ENCODE results near the gene LIPT1.
"Not testable (repeated sequence)": the region's sequence is repeated elsewhere in the genome, so short reads cannot be mapped to it uniquely, and the experiment has no call there.

The LIPT1 gene

DNA sequence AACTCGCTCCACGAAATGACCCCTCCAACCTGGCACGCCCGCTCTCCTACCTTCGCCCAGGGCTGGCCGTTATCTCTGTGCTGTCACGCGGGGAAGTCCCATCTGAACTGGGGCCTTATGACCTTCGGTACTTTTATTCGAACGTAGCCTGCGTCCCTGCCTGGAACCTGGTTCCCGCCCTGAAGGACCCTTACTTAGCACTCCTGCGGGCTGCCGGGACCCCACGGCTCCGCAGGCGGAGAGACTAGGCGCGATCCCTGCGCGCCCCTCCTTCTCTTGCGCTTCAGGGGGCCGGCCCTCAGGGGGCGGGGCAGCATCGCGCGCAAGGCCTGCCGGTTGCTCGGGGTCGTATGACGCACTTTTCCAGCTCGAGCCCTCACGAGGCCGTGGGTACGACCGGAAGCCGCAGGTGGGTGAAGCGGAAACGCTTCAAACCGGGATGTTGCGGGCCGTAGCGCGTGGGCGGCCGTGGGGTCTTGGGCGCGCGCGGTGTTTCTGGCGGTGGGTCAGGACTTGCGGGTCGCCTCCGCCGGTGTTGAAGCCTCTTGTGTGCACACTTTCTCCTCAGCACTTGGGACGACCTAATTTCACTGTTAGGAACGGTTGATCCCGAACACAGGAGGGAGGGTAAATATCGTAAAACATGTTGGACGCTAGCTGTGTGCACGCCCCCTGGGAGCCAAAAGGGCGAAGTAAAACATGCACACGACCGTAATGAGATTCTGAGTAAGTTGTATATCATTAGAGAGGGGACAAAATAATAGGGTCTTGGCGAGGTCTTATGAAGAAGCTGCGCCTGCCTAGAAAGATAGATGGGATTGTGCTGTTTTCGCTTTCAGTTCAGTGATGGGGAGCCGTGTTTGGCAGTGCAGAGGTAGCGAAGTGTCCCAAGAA is at the start of gene LIPT1, which contains the start of gene TSGA10:
Gene LIPT1, plus strand, starts transcription at position 325 of the 894 bp plus-strand sequence. CDS start 6,991 bp downstream, outside the sequence.
Gene TSGA10, minus strand, starts transcription at position 300 of the 894 bp plus-strand sequence. CDS start 45,503 bp downstream, outside the sequence.
- in situ Hi-C loops (cut with MboI; ENCODE audit: low sequenced_read_pairs), result no loop called here

DNA sequence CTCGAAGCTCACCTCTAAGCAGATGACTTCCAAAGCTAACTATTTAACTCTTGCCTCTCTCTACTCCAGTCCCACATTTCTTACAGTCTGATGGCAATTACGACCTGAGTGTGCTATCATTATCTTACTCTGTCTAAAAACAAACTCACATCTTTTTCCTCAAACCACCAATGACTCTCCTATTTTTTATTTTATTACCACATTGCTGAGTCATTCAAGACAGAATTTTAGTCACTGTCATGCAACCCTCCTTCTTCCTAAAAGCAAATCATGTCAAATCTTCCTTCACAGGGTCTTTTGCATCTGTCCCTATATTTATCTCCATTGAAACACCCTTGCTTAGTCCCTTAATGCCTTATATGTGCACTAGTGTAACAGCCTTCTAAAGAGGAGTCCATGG is 47.9 kb upstream of the LIPT1 start:
- in situ Hi-C loops (cut with MboI; ENCODE audit: low sequenced_read_pairs), result no loop called here

DNA sequence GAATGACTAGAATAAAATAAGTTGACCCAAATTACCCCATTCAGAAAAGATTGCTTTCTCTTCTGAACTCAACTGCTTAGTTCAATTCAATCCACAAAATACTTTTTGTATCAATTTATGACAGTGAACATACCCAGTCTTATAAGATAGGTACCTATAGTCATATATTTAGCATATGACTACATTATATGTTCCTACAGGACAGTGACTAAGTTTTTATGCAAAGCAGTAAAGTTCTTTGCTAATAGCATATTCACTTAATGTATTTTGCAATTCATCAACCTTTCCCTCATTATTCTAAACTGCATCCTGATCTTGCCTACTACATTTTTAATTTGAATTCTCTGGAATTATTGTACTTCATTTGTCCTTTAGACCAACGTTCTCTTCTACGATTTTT is 43.5 kb upstream of the LIPT1 start:
- in situ Hi-C loops (cut with MboI; ENCODE audit: low sequenced_read_pairs), result no loop called here

DNA sequence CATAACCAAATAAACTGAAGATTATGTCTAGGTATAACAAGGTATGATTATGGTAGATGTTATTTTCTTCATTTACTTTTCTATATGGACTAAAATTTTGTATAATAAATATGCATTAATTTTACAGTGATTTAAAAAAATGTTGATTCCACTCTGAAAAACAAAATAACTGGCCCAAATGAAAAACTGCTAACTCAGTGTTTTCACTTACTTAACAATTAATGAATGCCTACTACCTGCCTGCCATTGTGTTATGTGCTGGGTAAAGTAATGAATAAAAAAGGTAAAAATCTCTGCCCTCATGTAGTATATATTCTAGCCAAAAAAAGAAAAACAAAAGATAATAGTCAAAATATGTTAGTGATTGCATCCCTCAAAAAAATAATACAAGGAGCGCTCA is 42.8 kb upstream of the LIPT1 start:
- in situ Hi-C loops (cut with MboI; ENCODE audit: low sequenced_read_pairs), result no loop called here

DNA sequence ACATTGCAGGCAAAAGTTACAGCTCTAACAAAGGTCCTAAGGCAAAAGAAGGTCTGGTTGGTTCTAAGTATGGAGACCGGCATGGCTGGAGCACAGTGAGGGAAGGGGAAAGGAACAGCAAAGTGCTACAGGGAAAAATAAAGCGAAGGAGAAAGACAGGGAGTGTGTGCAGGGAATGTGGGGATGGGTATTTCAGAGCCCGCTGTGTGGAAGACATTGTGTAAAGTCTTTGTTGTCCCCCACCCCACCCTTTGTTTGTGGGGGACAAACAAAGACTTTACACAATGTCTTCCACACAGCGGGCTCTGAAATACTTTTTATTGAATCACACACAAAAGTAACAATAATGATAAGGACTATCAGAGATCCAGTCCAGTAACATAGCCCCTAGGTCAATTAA is 42.1 kb upstream of the LIPT1 start:
- in situ Hi-C loops (cut with MboI; ENCODE audit: low sequenced_read_pairs), result no loop called here

DNA sequence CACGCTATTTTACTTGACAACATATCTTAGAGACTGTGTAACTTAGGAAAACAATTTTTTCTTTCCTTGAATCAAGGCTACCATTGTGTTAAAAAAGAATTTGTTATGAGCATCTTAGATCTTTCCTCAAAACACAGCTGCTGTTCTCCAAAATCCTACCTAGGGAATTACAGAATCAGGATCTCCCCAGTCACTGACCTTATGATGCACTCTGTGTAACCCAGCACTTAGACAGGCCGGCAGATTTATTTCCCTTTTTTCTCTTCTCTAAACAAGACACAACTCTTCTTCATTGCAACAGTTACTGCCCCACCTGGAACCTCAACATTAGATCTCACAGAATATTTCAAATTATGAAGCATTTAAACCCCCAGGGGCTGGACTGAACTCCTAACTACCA is 26.8 kb upstream of the LIPT1 start:
- in situ Hi-C loops (cut with MboI; ENCODE audit: low sequenced_read_pairs), result no loop called here

DNA sequence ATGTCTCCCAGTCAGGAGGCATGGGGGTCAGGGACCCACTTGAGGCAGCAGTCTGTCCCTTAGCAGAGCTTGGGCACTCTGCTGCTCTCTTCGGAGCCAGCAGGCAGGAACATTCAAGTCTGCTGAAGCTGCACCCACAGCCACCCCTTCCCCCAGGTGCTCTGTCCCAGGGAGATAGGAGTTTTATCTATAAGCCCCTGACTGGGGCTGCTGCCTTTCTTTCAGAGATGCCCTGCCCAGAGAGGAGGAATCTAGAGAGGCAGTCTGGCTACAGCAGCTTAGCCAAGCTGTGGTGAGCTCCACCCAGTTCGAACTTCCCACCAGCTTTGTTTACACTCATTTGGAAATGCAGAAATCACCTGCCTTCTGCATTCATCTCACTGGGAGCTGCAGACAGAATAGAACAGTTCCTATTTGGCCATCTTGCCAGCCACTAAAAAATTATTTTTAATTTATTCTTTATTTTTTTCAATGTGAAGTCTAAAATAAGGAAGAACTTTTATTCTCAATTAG is 19.7 kb upstream of the LIPT1 start:
- in situ Hi-C loops (cut with MboI; ENCODE audit: low sequenced_read_pairs), result not testable (repeated sequence)

DNA sequence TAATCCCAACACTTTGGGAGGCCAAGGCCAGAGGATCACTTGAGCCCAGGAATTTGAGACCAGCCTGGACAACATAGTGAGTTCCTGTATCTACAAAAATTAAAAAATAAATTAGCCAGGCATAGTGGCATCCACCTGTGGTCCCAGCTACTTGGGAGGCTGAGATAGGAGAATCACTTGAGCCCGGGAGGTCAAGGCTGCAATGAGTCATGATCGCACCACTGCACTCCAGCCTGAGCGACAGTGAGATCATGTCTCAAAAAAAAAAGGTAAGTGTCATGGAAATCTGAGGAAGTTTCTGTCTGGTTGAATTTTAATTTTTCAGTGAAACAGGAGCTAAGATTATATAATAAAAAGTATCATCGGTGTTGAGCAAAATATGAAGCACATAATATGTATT is 15.8 kb upstream of the LIPT1 start:
- in situ Hi-C loops (cut with MboI; ENCODE audit: low sequenced_read_pairs), result no loop called here

DNA sequence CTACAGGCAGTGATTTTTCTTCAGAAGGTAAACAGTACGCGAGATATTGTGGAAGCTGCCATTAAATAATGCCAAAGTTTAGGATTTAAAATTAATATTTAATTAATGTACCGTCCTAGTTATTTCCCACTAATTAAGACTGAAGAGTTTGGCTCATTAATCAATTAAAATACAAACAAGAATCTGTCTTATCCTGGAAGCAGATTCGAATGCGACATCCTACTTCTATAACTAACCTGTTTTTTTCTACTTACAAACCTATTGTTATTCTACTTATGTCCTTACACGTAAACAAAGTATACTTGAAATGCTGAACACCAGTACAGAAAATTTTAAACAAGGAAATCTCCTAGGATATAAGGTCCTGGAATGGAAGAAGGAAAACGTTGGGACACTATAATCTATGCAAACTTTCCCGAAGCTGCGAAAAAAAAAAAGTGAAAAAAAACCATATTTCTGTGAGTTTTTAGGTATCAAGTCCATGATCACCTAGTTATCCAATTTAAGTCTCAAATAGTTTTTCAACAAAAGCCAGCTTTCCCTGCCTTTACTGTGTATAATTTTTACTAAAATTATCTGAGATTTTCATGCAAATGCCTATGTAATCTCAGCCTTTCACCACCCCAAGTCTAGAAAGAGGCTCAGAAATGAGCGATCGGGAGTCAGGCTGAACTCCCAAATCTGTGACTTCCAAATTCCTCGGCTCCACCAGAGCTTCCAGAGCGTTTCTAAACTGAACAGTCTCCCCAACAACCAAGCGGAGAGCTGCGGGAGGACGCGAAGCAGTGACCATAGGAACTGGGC is 14.5 kb upstream of the LIPT1 start:
- in situ Hi-C loops (cut with MboI; ENCODE audit: low sequenced_read_pairs), result no loop called here

DNA sequence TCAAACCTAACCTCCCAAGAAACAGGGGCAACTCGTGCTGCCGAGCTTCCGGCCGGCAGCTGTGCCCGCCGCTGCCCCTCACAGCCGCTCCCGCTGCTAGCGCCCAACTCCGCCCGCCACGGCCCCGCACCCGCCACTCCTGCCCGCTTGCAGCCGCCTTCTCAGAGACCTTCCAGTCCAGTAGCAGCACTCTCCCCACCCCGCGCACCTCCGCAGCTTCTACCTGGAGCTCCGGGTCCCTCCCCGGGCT is 14.0 kb upstream of the LIPT1 start:
- in situ Hi-C loops (cut with MboI; ENCODE audit: low sequenced_read_pairs), result no loop called here

DNA sequence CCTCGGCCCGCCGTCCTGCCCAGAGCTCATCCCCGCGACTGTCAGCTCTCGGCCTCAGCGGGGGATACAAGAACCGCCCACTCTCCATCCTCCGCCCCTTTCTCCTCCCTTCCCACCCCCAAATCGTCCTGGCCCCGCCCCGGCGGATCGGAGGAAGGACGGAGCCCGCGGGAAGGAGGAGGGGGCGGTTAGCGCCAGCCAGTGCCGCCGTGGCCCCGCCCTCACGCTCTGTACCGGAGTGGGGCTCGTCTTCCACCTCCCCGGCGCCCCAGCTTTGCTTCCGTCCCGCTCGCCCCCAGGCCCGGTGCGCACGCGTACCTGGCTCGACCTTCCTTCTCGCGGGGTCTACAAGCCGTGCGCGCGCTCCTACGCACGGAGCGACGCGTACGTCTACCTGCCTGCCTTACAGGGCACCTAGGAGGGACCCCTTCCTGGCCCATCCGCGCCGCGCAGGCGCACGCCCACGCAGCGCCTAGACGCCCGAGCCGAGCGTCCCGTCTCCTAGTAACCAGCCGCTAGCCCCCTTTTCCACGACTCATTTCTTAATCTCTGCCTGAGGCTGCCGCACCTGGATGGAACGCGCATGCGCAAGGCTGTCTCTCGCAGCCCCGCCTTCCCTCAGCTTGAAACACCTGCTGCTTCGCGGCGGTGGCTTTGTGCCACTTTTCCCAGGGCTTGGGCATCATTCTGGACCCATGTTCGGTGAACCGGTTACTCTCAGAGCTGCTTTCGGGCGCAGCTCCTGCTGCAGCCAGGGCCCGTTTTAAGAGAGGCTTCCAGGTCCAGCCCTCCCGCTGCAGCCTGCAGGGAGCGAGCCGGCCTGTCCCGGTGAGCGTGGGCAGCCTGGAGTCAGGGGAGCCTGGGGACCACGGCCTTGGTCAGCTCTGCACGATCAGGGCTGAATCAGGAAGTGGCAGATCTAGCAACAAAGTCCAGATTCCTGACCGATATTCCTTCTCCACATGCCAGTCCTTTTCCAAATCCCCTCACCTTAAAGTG is 13.4 kb upstream of the LIPT1 start, which contains the start of gene C2orf15:
Gene C2orf15, plus strand, starts transcription at position 598 of the 999 bp plus-strand sequence. CDS start 8,852 bp downstream, outside the sequence.
- in situ Hi-C loops (cut with MboI; ENCODE audit: low sequenced_read_pairs), result no loop called here

DNA sequence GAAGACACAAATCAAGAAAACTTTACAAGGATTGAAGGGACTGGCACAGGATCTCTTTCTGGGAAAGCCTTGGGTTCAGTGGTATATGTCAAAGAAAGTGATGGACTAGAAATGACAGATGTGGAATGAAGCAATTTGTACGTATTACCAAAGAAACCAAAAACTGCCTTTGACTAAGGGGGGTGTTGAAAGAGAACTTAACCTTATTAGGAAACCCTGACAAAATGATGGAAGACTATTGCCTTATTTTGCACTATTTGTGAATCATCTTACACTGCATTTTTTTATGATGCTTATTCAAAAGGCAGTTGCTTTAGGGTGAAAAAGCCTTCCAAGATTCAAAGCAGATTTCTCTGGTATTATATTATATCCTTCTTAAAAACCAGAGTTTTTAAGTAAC is 4.1 kb upstream of the LIPT1 start:
- in situ Hi-C loops (cut with MboI; ENCODE audit: low sequenced_read_pairs), result no loop called here

DNA sequence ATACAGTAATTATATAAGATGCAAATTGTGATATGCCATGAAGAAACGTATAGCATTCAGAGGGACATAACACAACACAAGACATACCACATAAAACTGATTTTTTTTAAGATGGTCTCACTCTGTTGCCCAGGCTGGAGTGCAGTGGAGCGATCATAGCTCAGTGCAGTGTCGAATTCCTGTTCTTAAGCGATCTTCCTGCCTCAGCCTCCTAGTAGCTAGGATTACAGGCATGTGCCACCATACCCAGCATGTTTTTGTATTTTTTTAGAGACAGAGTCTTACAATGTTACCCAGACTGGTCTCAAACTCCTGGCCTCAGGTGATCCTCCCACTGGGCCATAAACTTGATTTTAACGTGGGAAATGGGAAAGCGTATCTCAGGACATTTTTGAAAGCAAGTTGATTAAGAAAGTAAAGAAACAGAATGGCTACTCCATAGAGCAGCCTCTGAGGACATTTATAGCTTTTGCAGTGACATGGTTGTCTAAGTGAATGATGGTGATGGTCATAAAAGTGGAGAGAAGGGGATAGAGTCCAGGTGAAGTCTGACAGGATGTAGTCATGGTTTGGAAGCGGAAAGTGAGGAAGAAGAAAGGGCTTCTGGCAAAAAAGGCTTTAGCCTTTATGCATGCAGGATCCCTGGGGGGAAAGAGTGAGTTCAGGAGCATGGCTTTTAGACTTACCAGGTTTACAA is 2.4 kb upstream of the LIPT1 start:
- in situ Hi-C loops (cut with MboI; ENCODE audit: low sequenced_read_pairs), result no loop called here

DNA sequence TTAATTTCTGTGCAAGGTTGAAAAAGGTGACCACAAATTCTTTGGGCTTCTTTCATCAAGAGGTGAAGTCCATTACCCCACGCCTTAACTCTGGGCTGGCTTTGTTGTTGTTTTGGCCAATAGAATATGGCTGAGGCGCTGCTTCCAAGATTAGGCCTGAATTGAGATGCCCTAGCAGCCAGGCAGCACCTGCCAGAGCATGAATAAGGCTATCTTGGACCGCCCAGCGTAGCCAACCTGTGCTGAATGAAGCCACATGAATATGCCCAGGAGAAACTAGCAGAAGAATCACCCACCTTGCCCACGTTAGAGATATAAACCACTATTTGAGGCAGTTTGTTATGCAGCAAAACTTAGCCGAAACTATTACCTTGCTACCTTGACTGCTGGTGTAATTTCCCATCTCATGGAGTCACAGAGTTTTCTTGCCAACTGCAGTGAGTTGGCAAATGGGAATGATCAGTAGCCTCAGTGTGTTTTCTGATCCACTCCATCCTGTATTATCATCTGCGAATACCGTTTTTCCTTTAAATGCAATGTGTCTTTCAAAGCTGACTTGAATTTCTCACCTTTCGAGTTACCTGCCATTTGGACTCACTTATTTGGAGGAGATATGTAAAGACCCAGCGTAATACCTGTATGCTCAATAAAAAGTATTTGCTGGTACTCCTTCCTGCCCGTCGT is 704 bp upstream of the LIPT1 start:
- in situ Hi-C loops (cut with MboI; ENCODE audit: low sequenced_read_pairs), result no loop called here

DNA sequence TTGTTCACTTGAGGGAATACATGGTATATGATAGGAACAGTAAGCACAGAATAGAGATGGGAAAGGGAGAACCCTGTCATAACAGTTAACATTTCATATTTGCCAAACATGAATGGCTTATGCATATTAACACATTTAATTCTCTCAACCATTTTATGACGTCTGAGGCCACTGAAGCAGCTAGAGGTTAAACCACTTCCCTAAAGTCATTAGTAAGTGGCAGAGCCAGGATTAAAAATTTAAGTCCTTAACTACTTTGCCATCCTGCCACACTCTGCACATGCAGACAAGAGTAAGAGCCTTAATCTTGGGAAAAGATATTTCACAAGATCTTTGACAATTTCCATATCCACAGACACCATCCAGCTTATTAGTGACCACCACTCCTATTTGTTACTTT is 2.1 kb downstream of the LIPT1 start:
- in situ Hi-C loops (cut with MboI; ENCODE audit: low sequenced_read_pairs), result no loop called here

DNA sequence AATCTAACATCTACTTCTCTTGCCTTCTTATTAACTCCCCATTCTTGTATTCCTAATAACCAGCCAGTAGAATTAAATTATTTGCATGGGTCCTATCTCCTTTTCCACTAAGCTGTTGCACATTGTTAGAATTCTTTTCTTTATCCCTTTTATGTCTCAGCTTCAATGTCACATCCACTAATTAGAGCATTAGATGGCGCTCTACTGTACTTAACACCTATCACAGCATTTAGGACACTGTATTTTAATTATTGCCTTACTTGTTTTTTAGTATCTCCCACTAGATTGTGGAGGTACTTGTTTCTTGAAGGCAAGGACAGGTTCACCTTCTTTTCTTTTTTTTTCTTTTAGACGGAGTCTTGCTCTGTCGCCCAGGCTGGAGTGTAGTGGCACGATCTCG is 3.8 kb downstream of the LIPT1 start:
- in situ Hi-C loops (cut with MboI; ENCODE audit: low sequenced_read_pairs), result no loop called here

DNA sequence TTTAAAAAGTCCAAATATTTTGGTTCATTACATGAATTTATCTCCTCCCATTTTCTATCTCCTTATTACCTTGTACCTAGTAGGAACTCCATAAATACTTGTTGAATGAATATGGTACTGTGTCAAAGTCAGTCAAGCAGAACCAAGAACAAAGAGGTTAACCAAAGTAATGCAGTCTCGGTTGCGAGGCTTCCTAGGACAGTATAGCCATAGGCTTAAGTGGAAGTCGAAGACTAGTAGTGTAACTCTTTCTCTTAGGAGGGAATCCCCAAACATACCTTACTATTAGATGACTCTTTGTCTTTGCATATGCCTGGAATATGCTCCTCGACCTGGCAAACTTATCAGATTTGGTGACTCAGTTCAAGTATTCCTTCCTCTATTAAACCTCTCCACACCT is 4.8 kb downstream of the LIPT1 start:
- in situ Hi-C loops (cut with MboI; ENCODE audit: low sequenced_read_pairs), result no loop called here

DNA sequence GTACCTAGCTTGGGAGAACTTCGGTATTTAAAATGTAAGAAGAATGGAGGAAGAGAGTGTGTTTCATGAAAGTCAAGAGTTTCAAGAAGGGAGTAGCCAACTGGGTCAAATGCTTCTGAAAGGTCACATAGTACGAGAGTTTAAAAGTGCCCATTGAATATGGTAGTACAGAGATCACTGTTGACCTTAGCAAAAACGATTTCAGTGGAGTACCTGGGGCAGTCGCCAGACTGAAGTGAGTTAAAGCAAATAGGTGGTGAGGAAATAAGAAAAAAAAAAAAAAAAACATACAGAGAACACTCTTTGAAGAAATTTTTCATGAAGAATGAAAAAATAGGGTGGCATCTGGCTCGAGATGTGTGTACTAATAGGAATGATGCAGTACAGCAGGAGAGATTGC is 11.5 kb downstream of the LIPT1 start:
- in situ Hi-C loops (cut with MboI; ENCODE audit: low sequenced_read_pairs), result no loop called here

DNA sequence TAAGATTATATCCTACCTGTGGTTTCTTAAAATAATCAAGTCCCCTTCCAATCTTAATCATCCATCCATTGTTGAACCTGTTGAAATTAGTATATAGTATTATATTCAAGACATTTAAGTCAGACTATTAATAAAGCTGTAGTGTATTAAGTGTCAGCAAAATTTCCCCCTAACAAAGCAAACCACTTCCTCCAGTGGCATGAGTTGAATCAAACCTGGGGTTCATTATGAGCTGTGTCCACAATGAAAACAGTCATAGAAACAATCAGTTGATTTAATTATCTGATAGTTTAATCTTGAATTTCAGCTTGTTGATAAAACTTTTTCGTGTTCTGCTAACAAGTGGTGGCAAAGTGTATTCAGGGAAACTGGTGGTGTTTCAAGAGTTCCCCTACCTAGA is 14.8 kb downstream of the LIPT1 start:
- in situ Hi-C loops (cut with MboI; ENCODE audit: low sequenced_read_pairs), result no loop called here
